Measurements from ENCODE around the gene LAG3.

The LAG3 gene

DNA sequence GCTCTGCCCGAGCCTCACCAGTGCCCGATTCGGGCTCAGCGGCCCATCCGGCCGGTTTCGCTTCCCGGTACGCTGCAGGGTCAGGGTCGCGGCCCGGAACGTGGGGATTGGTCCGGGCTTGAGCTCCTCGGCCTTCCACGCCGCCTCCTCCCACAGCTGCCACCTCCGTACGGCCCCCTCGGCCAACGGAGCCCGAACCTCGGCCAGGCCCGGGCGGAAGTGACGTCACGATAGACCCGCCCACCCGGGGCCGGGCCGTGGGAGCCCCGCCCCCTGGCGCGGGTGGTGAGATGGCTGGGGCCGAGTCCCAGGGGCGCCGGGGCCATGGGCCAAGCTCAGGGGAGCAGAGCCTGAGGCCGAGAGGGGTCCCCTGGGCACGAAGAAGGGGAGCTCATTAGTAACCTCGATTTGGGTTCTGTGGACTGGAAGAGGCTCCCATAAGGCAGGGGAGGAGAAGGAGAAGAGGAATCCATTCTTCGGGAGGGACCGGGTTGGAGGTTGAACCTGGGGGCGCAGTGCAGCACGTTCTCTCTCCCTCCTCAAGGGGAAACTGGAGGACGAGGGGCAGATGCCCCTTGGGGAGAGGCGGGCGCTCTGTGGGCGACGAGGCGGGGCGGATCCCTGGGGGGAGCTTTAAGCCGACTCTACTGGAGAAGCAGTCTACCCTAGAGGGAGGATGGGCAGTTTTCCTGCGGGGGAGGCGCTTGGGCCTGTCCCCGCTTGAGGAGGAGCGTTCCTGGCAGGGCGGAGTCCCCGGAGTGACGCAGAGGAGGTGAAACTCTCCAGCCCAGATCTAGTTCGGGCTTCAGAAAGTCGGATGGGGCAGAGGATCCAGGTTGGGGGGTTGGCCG lies 19.2 kb upstream of the LAG3 start, which contains the start of gene MLF2:
TSS of gene MLF2 (minus strand) at position 221 of the 851 bp plus-strand sequence. CDS start 807 bp downstream, outside the sequence.
- Histone ChIP-seq H3K79me2 (ENCODE audit: control insufficient read depth, low read length) (peaks cover 13% of the 10 kb centered on the region), H3K4me2 (ENCODE audit: low read length) (peak within 1 kb of the TSS; percentile 98), H3K9me2 (replicated peaks; ENCODE audit: control insufficient read depth, low read length) (no peaks in the 10 kb centered on the region), H3K4me1 (ENCODE audit: control insufficient read depth, low read length) (peaks cover 27% of the 10 kb centered on the region), H4K20me1 (ENCODE audit: control insufficient read depth, insufficient read depth, low read depth, low read length) (no peaks in the 10 kb centered on the region), H3K9me3 (ENCODE audit: control insufficient read depth, insufficient read depth, low read length) (no peaks in the 10 kb centered on the region), H3K27ac (ENCODE audit: low read depth, low read length) (peak within 1 kb of the TSS; percentile 90), H3F3A (ENCODE audit: control insufficient read depth, insufficient read depth) (no peaks in the 10 kb centered on the region), H3K36me3 (ENCODE audit: control insufficient read depth, low read length) (peaks cover 39% of the 10 kb centered on the region), H3K27me3 (ENCODE audit: control insufficient read depth, low read length) (no peaks in the 10 kb centered on the region), H3K4me3 (ENCODE audit: low read length) (peak within 1 kb of the TSS; percentile 88)
- no peak for TF ChIP-seq EZH2phosphoT487 (IDR thresholded peaks at IDR 0.05; ENCODE audit: borderline replicate concordance, low read length)
- TF ChIP-seq, protein P1, sequence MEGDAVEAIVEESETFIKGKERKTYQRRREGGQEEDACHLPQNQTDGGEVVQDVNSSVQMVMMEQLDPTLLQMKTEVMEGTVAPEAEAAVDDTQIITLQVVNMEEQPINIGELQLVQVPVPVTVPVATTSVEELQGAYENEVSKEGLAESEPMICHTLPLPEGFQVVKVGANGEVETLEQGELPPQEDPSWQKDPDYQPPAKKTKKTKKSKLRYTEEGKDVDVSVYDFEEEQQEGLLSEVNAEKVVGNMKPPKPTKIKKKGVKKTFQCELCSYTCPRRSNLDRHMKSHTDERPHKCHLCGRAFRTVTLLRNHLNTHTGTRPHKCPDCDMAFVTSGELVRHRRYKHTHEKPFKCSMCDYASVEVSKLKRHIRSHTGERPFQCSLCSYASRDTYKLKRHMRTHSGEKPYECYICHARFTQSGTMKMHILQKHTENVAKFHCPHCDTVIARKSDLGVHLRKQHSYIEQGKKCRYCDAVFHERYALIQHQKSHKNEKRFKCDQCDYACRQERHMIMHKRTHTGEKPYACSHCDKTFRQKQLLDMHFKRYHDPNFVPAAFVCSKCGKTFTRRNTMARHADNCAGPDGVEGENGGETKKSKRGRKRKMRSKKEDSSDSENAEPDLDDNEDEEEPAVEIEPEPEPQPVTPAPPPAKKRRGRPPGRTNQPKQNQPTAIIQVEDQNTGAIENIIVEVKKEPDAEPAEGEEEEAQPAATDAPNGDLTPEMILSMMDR (IDR thresholded peaks at IDR 0.05; ENCODE audit: low read depth, low read length, poor library complexity, severe bottlenecking), result peak; percentile 96

DNA sequence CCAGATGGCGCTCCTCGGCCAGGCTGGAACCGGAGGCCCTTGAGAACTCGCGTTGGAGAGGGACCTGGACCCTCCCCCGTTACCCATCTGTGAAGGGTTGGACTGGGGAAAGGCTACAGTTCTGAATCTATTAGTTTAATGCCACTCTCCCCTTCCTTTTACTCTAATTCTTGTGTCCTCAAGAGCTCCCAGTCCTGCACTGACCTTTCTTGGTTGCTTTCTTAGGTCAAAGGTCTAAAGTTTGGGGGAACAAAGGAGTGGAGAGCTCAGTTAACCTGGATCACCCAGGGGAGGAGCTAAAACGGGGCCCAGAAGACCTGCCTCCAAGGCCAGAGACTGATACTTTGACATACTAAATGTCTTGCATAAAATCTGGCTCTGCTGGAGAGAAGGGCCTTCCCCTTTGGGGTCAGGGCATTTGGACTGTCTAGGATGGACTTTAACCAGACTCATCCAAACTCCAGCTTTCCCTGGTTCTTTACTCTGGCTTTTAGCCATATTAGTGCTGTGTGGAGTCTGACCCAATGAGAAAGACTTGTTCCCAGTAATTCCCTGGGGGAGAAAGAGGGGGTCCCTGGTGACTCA lies 18.5 kb upstream of the LAG3 start:
- H3K27me3 ChIP-seq (ENCODE audit: control insufficient read depth, low read length), result no peaks in the 10 kb centered on the region
- peaks cover 13% of the 10 kb centered on the region for H3K79me2 ChIP-seq (ENCODE audit: control insufficient read depth, low read length)
- no peaks in the 10 kb centered on the region for H4K20me1 ChIP-seq (ENCODE audit: control insufficient read depth, insufficient read depth, low read depth, low read length)
- no peak overlapping the region for H3K27ac ChIP-seq (ENCODE audit: low read depth, low read length)
- H3K4me2 ChIP-seq (ENCODE audit: low read length), result peak overlapping the region; percentile 98
- peak overlapping the region; percentile 88 for H3K4me3 ChIP-seq (ENCODE audit: low read length)
- TF ChIP-seq, protein P1 (IDR thresholded peaks at IDR 0.05; ENCODE audit: low read depth, low read length, poor library complexity, severe bottlenecking), result no peak
- TF ChIP-seq EZH2phosphoT487 (IDR thresholded peaks at IDR 0.05; ENCODE audit: borderline replicate concordance, low read length), result no peak
- H3K9me2 ChIP-seq (replicated peaks; ENCODE audit: control insufficient read depth, low read length), result no peaks in the 10 kb centered on the region
- peaks cover 34% of the 10 kb centered on the region for H3K4me1 ChIP-seq (ENCODE audit: control insufficient read depth, low read length)
- no peaks in the 10 kb centered on the region for H3F3A ChIP-seq (ENCODE audit: control insufficient read depth, insufficient read depth)
- no peaks in the 10 kb centered on the region for H3K9me3 ChIP-seq (ENCODE audit: control insufficient read depth, insufficient read depth, low read length)
- H3K36me3 ChIP-seq (ENCODE audit: control insufficient read depth, low read length), result peaks cover 32% of the 10 kb centered on the region

DNA sequence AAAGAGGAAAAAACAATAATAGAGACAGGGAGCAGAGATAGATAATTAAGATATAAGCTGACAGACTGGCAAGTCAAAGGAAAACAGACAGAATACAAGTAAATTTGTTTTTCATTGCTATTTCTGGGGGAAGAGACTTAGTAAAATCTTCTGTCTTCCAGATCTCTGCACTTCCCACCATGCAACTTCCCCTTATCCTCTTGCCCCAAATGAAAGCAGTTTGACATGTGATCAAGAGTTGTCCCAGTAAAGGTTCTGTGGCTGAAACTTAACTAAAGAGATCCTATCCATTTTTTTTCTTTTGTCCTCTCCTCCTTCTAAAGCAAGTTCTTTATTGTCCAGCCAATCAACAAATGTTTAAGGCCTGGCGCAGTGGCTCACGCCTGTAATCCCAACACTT lies 17.9 kb upstream of the LAG3 start:
- H3K4me2 ChIP-seq (ENCODE audit: low read length), result peak overlapping the region; percentile 98
- H3K27ac ChIP-seq (ENCODE audit: low read depth, low read length), result no peak overlapping the region

More for the DNA sequence above, 17.9 kb upstream of the LAG3 start:
- H3K27me3 ChIP-seq (ENCODE audit: control insufficient read depth, low read length), result no peaks in the 10 kb centered on the region
- peaks cover 38% of the 10 kb centered on the region for H3K4me1 ChIP-seq (ENCODE audit: control insufficient read depth, low read length)
- H3K79me2 ChIP-seq (ENCODE audit: control insufficient read depth, low read length), result peaks cover 13% of the 10 kb centered on the region
- H4K20me1 ChIP-seq (ENCODE audit: control insufficient read depth, insufficient read depth, low read depth, low read length), result no peaks in the 10 kb centered on the region
- no peak for TF ChIP-seq EZH2phosphoT487 (IDR thresholded peaks at IDR 0.05; ENCODE audit: borderline replicate concordance, low read length)
- TF ChIP-seq, protein P1 (IDR thresholded peaks at IDR 0.05; ENCODE audit: low read depth, low read length, poor library complexity, severe bottlenecking), result no peak
- H3K9me2 ChIP-seq (replicated peaks; ENCODE audit: control insufficient read depth, low read length), result no peaks in the 10 kb centered on the region
- peaks cover 26% of the 10 kb centered on the region for H3K36me3 ChIP-seq (ENCODE audit: control insufficient read depth, low read length)
- peak overlapping the region; percentile 88; the same call in 1 of the 2 replicates for H3K4me3 ChIP-seq (ENCODE audit: low read length)
- H3K9me3 ChIP-seq (ENCODE audit: control insufficient read depth, insufficient read depth, low read length), result no peaks in the 10 kb centered on the region
- H3F3A ChIP-seq (ENCODE audit: control insufficient read depth, insufficient read depth), result no peaks in the 10 kb centered on the region

All from DOHH2 (cell line).